GM12878 (cell line): ENCODE data around the gene CSTPP1. TPM values are rescaled to one million over a fixed set of nuclear protein-coding genes. Genes with fewer than 3 reads are reported as not detected.

Source experiments
- ATAC-seq: fragments of 200-7000 bp; cut with Tn5 transposase; 3 replicates; pipeline ENCODE4 v1.9.1; 2020; ENCODE audit warnings: mild to moderate bottlenecking, moderate library complexity
- BruUV-seq: library from RNA; stranded (reverse); fragments of 400-500 nt; replicated peaks from 2 replicates; lab custom pipeline; 2021; lab: Mats Ljungman, UMichigan
- CTCF ChIA-PET: fragments of 300-600 bp; sonication (Branson Sonifier 250); formaldehyde crosslinking; extraction: SDS; loops from one replicate; lab custom pipeline; 2021; ENCODE audit warnings: inconsistent platforms; lab: Yijun Ruan, JAX
- POLR2A ChIA-PET: fragments of 350-600 bp; formaldehyde crosslinking; extraction: SDS; loops from one replicate; lab custom pipeline; 2021; ENCODE audit warnings: inconsistent platforms; lab: Charles Lee
- RAD21 ChIA-PET: fragments of 300-600 bp; sonication (Branson Sonifier 250); formaldehyde crosslinking; loops from one replicate; lab custom pipeline; 2023; ENCODE audit warnings: antibody characterized with exemption; ENCODE audit not compliant: unreplicated experiment; lab: Charles Lee
- SMC1A ChIA-PET: fragments of 300-600 bp; sonication (Branson Sonifier 250); formaldehyde crosslinking; loops from one replicate; lab custom pipeline; 2023; ENCODE audit not compliant: unreplicated experiment, uncharacterized antibody; lab: Charles Lee
- DNase-seq: peaks from one replicate; pipeline ENCODE4 v3.0.0-alpha.2; 2011; ENCODE audit warnings: low read depth, low spot score
- FAIRE-seq: peaks from 3 replicates; lab custom pipeline; 2011; peaks lifted over from hg19 to GRCh38; lab: Jason Lieb, UNC
- H2AFZ ChIP-seq: 2 replicates; pipeline ENCODE4 v1.6.0; 2011; ENCODE audit warnings: low read depth, low read length, control low read depth; ENCODE audit not compliant: control insufficient read depth
- H3K27ac ChIP-seq: 2 replicates; pipeline ENCODE4 v1.5.1; 2011; ENCODE audit warnings: control low read depth; ENCODE audit not compliant: control insufficient read depth, insufficient read depth
- H3K27me3 ChIP-seq, 2 experiments: replicated peaks in 1 of 2; 2 replicates each; pipeline versions ENCODE4 v1.6.0 to v1.6.1; 2011; ENCODE audit warnings: low read length in 1 of 2; ENCODE audit not compliant: control insufficient read depth in 2 of 2, insufficient read depth in 2 of 2
- H3K36me3 ChIP-seq, 2 experiments: 2 replicates each; pipeline ENCODE4 v1.5.1; 2011; ENCODE audit warnings: low read length in 1 of 2; ENCODE audit not compliant: control insufficient read depth in 2 of 2, insufficient read depth in 2 of 2
- H3K4me1 ChIP-seq: 2 replicates; pipeline ENCODE4 v1.6.1; 2011; ENCODE audit warnings: mild to moderate bottlenecking, low read length, moderate library complexity, mixed read lengths; ENCODE audit not compliant: control insufficient read depth, insufficient read depth
- H3K4me2 ChIP-seq: 2 replicates; pipeline ENCODE4 v1.6.0; 2011; ENCODE audit warnings: control low read depth; ENCODE audit not compliant: control insufficient read depth, insufficient read depth
- H3K4me3 ChIP-seq: fragments of 200-600 bp; sonication (generic); 2 replicates; pipeline ENCODE4 v1.5.1; 2016
- H3K79me2 ChIP-seq: 2 replicates; pipeline ENCODE4 v1.6.0; 2011; ENCODE audit warnings: low read length; ENCODE audit not compliant: control insufficient read depth, insufficient read depth
- H3K9ac ChIP-seq: 2 replicates; pipeline ENCODE4 v1.8.0; 2011; ENCODE audit warnings: low read length, control low read depth, mixed read lengths; ENCODE audit not compliant: control insufficient read depth, insufficient read depth
- H3K9me3 ChIP-seq: replicated peaks from 3 replicates; pipeline ENCODE4 v1.5.1; 2011; ENCODE audit warnings: mild to moderate bottlenecking, low read length; ENCODE audit not compliant: control insufficient read depth, insufficient read depth
- H4K20me1 ChIP-seq: 2 replicates; pipeline ENCODE4 v1.6.0; 2011; ENCODE audit not compliant: control insufficient read depth, insufficient read depth
- ATF2 ChIP-seq: IDR thresholded peaks from 2 replicates; pipeline ENCODE4 v1.6.1; 2012; ENCODE audit warnings: low read length, inconsistent platforms
- ATF7 ChIP-seq: fragments of 450-650 bp; IDR thresholded peaks from 2 replicates; pipeline ENCODE4 v1.6.1; 2016; ENCODE audit warnings: low read depth, mild to moderate bottlenecking
- BHLHE40 ChIP-seq, 2 experiments: fragments of 450-650 bp in 1 of 2; IDR thresholded peaks; 2 replicates each; pipeline ENCODE4 v1.6.1; 2011 to 2017; ENCODE audit warnings: low read depth in 2 of 2, borderline replicate concordance in 1 of 2, improper control_type of control experiment in 1 of 2, low read length in 1 of 2, mild to moderate bottlenecking in 1 of 2
- BMI1 ChIP-seq: fragments of 450-650 bp; IDR thresholded peaks from 2 replicates; pipeline ENCODE4 v1.6.1; 2016; ENCODE audit warnings: mild to moderate bottlenecking, moderate library complexity, borderline replicate concordance
- CBX3 ChIP-seq: fragments of 200-600 bp; sonication (generic); IDR thresholded peaks from 2 replicates; pipeline ENCODE4 v1.6.1; 2016; ENCODE audit warnings: low read depth, borderline replicate concordance
- DPF2 ChIP-seq: fragments of 450-650 bp; IDR thresholded peaks from 2 replicates; pipeline ENCODE4 v1.6.1; 2017; ENCODE audit warnings: mild to moderate bottlenecking
- MEF2A ChIP-seq: IDR thresholded peaks from 2 replicates; pipeline ENCODE4 v1.6.1; 2011; ENCODE audit warnings: low read depth, mild to moderate bottlenecking, low read length, moderate library complexity; ENCODE audit not compliant: insufficient read depth
- SMARCA5 ChIP-seq: fragments of 450-650 bp; IDR thresholded peaks from 2 replicates; pipeline ENCODE4 v1.6.1; 2017; ENCODE audit warnings: mild to moderate bottlenecking
- WGBS: methylation state at CpG from one replicate; pipeline ENCODE4 v1.1.6; 2016; ENCODE audit warnings: low lambda C conversion rate; ENCODE audit not compliant: insufficient replicate concordance, insufficient coverage; ENCODE audit errors: missing lambda C conversion rate; 5-methylcytosine and 5-hydroxymethylcytosine counted together
- in situ Hi-C: fragments of 300-500 bp; cut with MboI; formaldehyde crosslinking; loops from 9 replicates; pipeline ENCODE4 v1.14.3; 2018; ENCODE audit warnings: mixed read lengths
- intact Hi-C: fragments of 100-400 bp; cut with micrococcal nuclease; formaldehyde crosslinking; loops from one replicate; pipeline ENCODE4 v1.14.2; 2022; ENCODE audit not compliant: unreplicated experiment
- polyA plus RNA-seq, 11 experiments: library from polyadenylated mRNA; depleted of rRNA in 4 of 11; unstranded in 6 of 11; stranded (reverse) in 5 of 11; fragments of >200 nt; fragmentation: Nextera tagmentation in 4 of 11; fragmentation: Illumina TruSeq in 1 of 11; extraction: Ambion mirVana in 4 of 11; extraction: Trizol in 1 of 11; gene quantifications; 1 replicate in 1 of 11; 2 replicates in 10 of 11; pipeline versions ENCODE4 v1.2.1 to v1.2.3, GENCODE V29; 2011 to 2016; ENCODE audit warnings: inconsistent platforms in 2 of 11, missing spikeins in 2 of 11, low read depth in 1 of 11
- total RNA-seq, 4 experiments: library from RNA; depleted of rRNA in 3 of 4; stranded (reverse); fragments of >200 nt in 3 of 4; fragmentation: Illumina TruSeq in 1 of 4; extraction: Trizol in 1 of 4; gene quantifications; 2 replicates each; pipeline versions ENCODE4 v1.2.1 to v1.2.3, GENCODE V29; 2013 to 2021

CSTPP1 gene
- total and polyA plus RNA-seq, 10 of the 15 experiments (the other 5 are each of a cell fraction or from before 2014, with no cell fraction given), result 7.1 to 23.4 (median 17.5) TPM

- Histone ChIP-seq H3K9ac (no peak overlapping the region), H3K4me1 (no peaks in the 10 kb centered on the region), H2AFZ (no peak overlapping the region), H3K36me3 (no peaks in the 10 kb centered on the region), H3K9me3 (no peaks in the 10 kb centered on the region), H4K20me1 (no peaks in the 10 kb centered on the region), H3K4me3 (no peak overlapping the region), H3K4me2 (no peak overlapping the region), H3K79me2 (no peaks in the 10 kb centered on the region), H3K27me3 (no peaks in the 10 kb centered on the region), H3K27ac (no peak overlapping the region)
- DNase-seq (no peak), FAIRE-seq (no peak), ATAC-seq (no peak)
- in situ Hi-C loops (no loop called here), intact Hi-C loops (no loop called here)
- BruUV-seq, result no TSS peak
- WGBS, result 94% methylated on average over 2 of the region's 2 CpGs
- CTCF ChIA-PET, result no interaction called here
- TF ChIP-seq ATF7 (no peak), CBX3 (no peak), SMARCA5 (no peak), ATF2 (no peak), BMI1 (no peak), BHLHE40 (IDR thresholded peaks at IDR 0.05; ENCODE audit: borderline replicate concordance in 1 of 2, low read depth in 2 of 2, low read length in 1 of 2) (no peak), DPF2 (no peak), MEF2A (no peak)
- POLR2A ChIA-PET, result no interaction called here
- RAD21 ChIA-PET, result no interaction called here
- SMC1A ChIA-PET, result interaction anchor here (1.0 to 2.0 kb wide), 3 partner anchors 10 to 639 kb away, joined by 3 to 7 read pairs (median 3); no protein-coding TSS in a partner anchor
Observed at GRCh38 chr11:47121056-47121455, 184.5 kb downstream of the CSTPP1 start.
